ENCODE measurements around the gene TM4SF4. TPM values are rescaled to one million over a fixed set of nuclear protein-coding genes. Genes with fewer than 3 reads are reported as not detected.

The TM4SF4 gene
- total RNA-seq, 2 donors from 2014 or later, result 53.2 to 149 TPM

- intact Hi-C loops (cut with DNase I), result loop anchor here (10.0 kb wide), 1 partner anchor 204 kb away; no protein-coding TSS in a partner anchor
- no peak overlapping the region for H3K27ac ChIP-seq
- H3K4me1 ChIP-seq, result peaks cover 19% of the 10 kb centered on the region
- H3K9me3 ChIP-seq, result no peaks in the 10 kb centered on the region
- WGBS, 2 donors, result 61 to 67% methylated on average over 3 of the region's 3 CpGs
- TF ChIP-seq POLR2A (IDR thresholded peaks at IDR 0.05), result no peak
- TF ChIP-seq CTCF (IDR thresholded peaks at IDR 0.05), result no peak
- H3K36me3 ChIP-seq (replicated peaks in 1 of 2; ENCODE audit: insufficient read depth in 1 of 2, low read depth in 2 of 2), result no peaks in the 10 kb centered on the region
- ATAC-seq, result no peak
- H3K4me3 ChIP-seq, result no peak overlapping the region
- no peaks in the 10 kb centered on the region for H3K27me3 ChIP-seq
- DNase-seq, result no peak
Measured at GRCh38 chr3:149511040-149511626, 36.6 kb downstream of the TM4SF4 start.

- no peaks in the 10 kb centered on the region for H3K36me3 ChIP-seq (replicated peaks in 1 of 2; ENCODE audit: insufficient read depth in 1 of 2, low read depth in 2 of 2)
- ATAC-seq, result peak; percentile 85
- 10 to 13% methylated on average over 9 of the region's 9 CpGs for WGBS, 2 donors
Measured at GRCh38 chr3:149512073-149512782, 37.7 kb downstream of the TM4SF4 start.

GRCh38 chr3:149514471-149514870 lies 40.0 kb downstream of the TM4SF4 start:
- Histone ChIP-seq H3K9me3 (no peaks in the 10 kb centered on the region), H3K4me1 (peaks cover 11% of the 10 kb centered on the region), H3K36me3 (replicated peaks in 1 of 2; ENCODE audit: insufficient read depth in 1 of 2, low read depth in 2 of 2) (no peaks in the 10 kb centered on the region), H3K27me3 (no peaks in the 10 kb centered on the region), H3K4me3 (no peak overlapping the region), H3K27ac (no peak overlapping the region)
- ATAC-seq, result no peak
- intact Hi-C loops (cut with DNase I), result loop anchor here (10.0 kb wide), 1 partner anchor 200 kb away; no protein-coding TSS in a partner anchor
- DNase-seq, result no peak
- WGBS, 2 donors, result 85 to 88% methylated on average over 2 of the region's 2 CpGs
- TF ChIP-seq CTCF (IDR thresholded peaks at IDR 0.05), result no peak
- TF ChIP-seq POLR2A (IDR thresholded peaks at IDR 0.05), result no peak

More at GRCh38 chr3:149512073-149512782, 37.7 kb downstream of the TM4SF4 start:
- Histone ChIP-seq H3K27ac (no peak overlapping the region), H3K4me3 (no peak overlapping the region), H3K4me1 (peaks cover 22% of the 10 kb centered on the region), H3K27me3 (no peaks in the 10 kb centered on the region), H3K9me3 (no peaks in the 10 kb centered on the region)
- intact Hi-C loops (cut with DNase I), result loop anchor here (10.0 kb wide), 1 partner anchor 203 kb away; no protein-coding TSS in a partner anchor
- TF ChIP-seq POLR2A (IDR thresholded peaks at IDR 0.05), result no peak
- peak; percentile 54 to 87 (median 85) for TF ChIP-seq CTCF (IDR thresholded peaks at IDR 0.05)
- peak; percentile 70 to 79 (median 77) for DNase-seq

- Histone ChIP-seq H3K4me3 (no peak overlapping the region), H3K27me3 (no peaks in the 10 kb centered on the region), H3K4me1 (peaks cover 11% of the 10 kb centered on the region), H3K36me3 (replicated peaks in 1 of 2; ENCODE audit: insufficient read depth in 1 of 2, low read depth in 2 of 2) (no peaks in the 10 kb centered on the region), H3K27ac (no peak overlapping the region), H3K9me3 (no peaks in the 10 kb centered on the region)
- DNase-seq, result no peak
- no peak for ATAC-seq
- intact Hi-C loops (cut with DNase I), result loop anchor here (10.0 kb wide), 1 partner anchor 200 kb away; no protein-coding TSS in a partner anchor
- 79 to 86% methylated on average over 2 of the region's 2 CpGs for WGBS, 2 donors
- TF ChIP-seq CTCF (IDR thresholded peaks at IDR 0.05) (no peak), POLR2A (IDR thresholded peaks at IDR 0.05) (no peak)
Measured at GRCh38 chr3:149515249-149515648, 40.8 kb downstream of the TM4SF4 start.

Measured in body of pancreas (tissue), 4 donors.